ENCODE results near the gene PLB1. TPM values are rescaled to one million over a fixed set of nuclear protein-coding genes. Genes with fewer than 3 reads are reported as not detected.

The PLB1 gene
- polyA plus RNA-seq, 3 donors = 20.2 to 35.8 (median 23.9) TPM

- TF ChIP-seq, protein P1, sequence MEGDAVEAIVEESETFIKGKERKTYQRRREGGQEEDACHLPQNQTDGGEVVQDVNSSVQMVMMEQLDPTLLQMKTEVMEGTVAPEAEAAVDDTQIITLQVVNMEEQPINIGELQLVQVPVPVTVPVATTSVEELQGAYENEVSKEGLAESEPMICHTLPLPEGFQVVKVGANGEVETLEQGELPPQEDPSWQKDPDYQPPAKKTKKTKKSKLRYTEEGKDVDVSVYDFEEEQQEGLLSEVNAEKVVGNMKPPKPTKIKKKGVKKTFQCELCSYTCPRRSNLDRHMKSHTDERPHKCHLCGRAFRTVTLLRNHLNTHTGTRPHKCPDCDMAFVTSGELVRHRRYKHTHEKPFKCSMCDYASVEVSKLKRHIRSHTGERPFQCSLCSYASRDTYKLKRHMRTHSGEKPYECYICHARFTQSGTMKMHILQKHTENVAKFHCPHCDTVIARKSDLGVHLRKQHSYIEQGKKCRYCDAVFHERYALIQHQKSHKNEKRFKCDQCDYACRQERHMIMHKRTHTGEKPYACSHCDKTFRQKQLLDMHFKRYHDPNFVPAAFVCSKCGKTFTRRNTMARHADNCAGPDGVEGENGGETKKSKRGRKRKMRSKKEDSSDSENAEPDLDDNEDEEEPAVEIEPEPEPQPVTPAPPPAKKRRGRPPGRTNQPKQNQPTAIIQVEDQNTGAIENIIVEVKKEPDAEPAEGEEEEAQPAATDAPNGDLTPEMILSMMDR (IDR thresholded peaks at IDR 0.05) = no peak
- DNase-seq = peak; percentile 60 to 87 (median 72)
- Mint-ChIP-seq H3K4me1 (peaks cover 23% of the 10 kb centered on the region), H3K4me3 (peak overlapping the region in 1 of 2 donors; percentile 39), H3K36me3 (no peaks in the 10 kb centered on the region), H3K27ac (peak overlapping the region in 5 of 7 donors; percentile 32 to 85 (median 65)), H3K27me3 (ENCODE audit: low read depth in 3 of 3) (peaks cover 0 to 1% (median 0%) of the 10 kb centered on the region in 3 donors), H3K9me3 (peaks cover 0 to 2% (median 0%) of the 10 kb centered on the region in 7 donors)
- Histone ChIP-seq H3K36me3 (replicated peaks in 1 of 2; ENCODE audit: control insufficient read depth in 1 of 2, insufficient read depth in 2 of 2, low read length in 2 of 2) (no peaks in the 10 kb centered on the region), H3K4me3 (replicated peaks in 1 of 3; ENCODE audit: low read depth in 2 of 3, low read length in 3 of 3) (no peak overlapping the region), H2AFZ (ENCODE audit: insufficient read depth, low read depth, low read length, poor library complexity, severe bottlenecking) (peak overlapping the region; percentile 53), H3K4me1 (ENCODE audit: control insufficient read depth in 1 of 2, insufficient read depth in 2 of 2, low read length in 2 of 2) (peaks cover 10 to 11% of the 10 kb centered on the region in 2 donors), H3K27ac (ENCODE audit: low read depth in 1 of 2, low read length in 2 of 2) (peak overlapping the region in 1 of 2 donors; percentile 9), H3K9me3 (replicated peaks in 1 of 2; ENCODE audit: control insufficient read depth in 1 of 2, insufficient read depth in 1 of 2, low read length in 2 of 2) (no peaks in the 10 kb centered on the region), H4K20me1 (ENCODE audit: insufficient read depth, low read length) (no peaks in the 10 kb centered on the region), H3K9ac (ENCODE audit: insufficient read depth, low read length, poor library complexity, severe bottlenecking) (no peak overlapping the region), H3K27me3 (ENCODE audit: control insufficient read depth in 2 of 2, insufficient read depth in 2 of 2, low read length in 2 of 2) (no peaks in the 10 kb centered on the region), H3K79me2 (ENCODE audit: insufficient read depth, low read length) (no peaks in the 10 kb centered on the region), H3K4me2 (replicated peaks; ENCODE audit: extremely low read depth, low read length, poor library complexity, severe bottlenecking) (no peak overlapping the region)
- 0% methylated on average over 3 of the region's 4 CpGs for WGBS (ENCODE audit: insufficient coverage)
- intact Hi-C loops (cut with micrococcal nuclease) = no loop called here
These were observed 185.3 kb downstream of the PLB1 start for GRCh38 chr2:28681158-28681571.

GRCh38 chr2:28681606-28682005 is 185.7 kb downstream of the PLB1 start:
- H3K4me3 Mint-ChIP-seq = peak overlapping the region in 1 of 2 donors; percentile 39

More at GRCh38 chr2:28681606-28682005, 185.7 kb downstream of the PLB1 start:
- no peak overlapping the region for H3K9ac ChIP-seq (ENCODE audit: insufficient read depth, low read length, poor library complexity, severe bottlenecking)
- no peaks in the 10 kb centered on the region for H3K79me2 ChIP-seq (ENCODE audit: insufficient read depth, low read length)
- H3K27me3 ChIP-seq (ENCODE audit: control insufficient read depth in 2 of 2, insufficient read depth in 2 of 2, low read length in 2 of 2) = no peaks in the 10 kb centered on the region
- H2AFZ ChIP-seq (ENCODE audit: insufficient read depth, low read depth, low read length, poor library complexity, severe bottlenecking) = no peak overlapping the region
- H3K27ac Mint-ChIP-seq = peak overlapping the region in 5 of 7 donors; percentile 30 to 85 (median 65)
- H3K9me3 Mint-ChIP-seq = peaks cover 0 to 2% (median 0%) of the 10 kb centered on the region in 7 donors
- no peaks in the 10 kb centered on the region for H3K36me3 Mint-ChIP-seq
- peaks cover 0 to 1% (median 0%) of the 10 kb centered on the region in 3 donors for H3K27me3 Mint-ChIP-seq (ENCODE audit: low read depth in 3 of 3)
- peaks cover 23% of the 10 kb centered on the region for H3K4me1 Mint-ChIP-seq
- H3K4me3 ChIP-seq (replicated peaks in 1 of 3; ENCODE audit: low read depth in 2 of 3, low read length in 3 of 3) = no peak overlapping the region
- no peaks in the 10 kb centered on the region for H3K36me3 ChIP-seq (replicated peaks in 1 of 2; ENCODE audit: control insufficient read depth in 1 of 2, insufficient read depth in 2 of 2, low read length in 2 of 2)
- intact Hi-C loops (cut with micrococcal nuclease) = no loop called here
- H3K27ac ChIP-seq (ENCODE audit: low read depth in 1 of 2, low read length in 2 of 2) = peak overlapping the region in 1 of 2 donors; percentile 9
- no peaks in the 10 kb centered on the region for H4K20me1 ChIP-seq (ENCODE audit: insufficient read depth, low read length)
- H3K4me1 ChIP-seq (ENCODE audit: control insufficient read depth in 1 of 2, insufficient read depth in 2 of 2, low read length in 2 of 2) = peaks cover 10 to 11% of the 10 kb centered on the region in 2 donors
- DNase-seq = peak in 1 of 3 donors; percentile 37
- TF ChIP-seq, protein P1 (IDR thresholded peaks at IDR 0.05) = no peak
- H3K9me3 ChIP-seq (replicated peaks in 1 of 2; ENCODE audit: control insufficient read depth in 1 of 2, insufficient read depth in 1 of 2, low read length in 2 of 2) = no peaks in the 10 kb centered on the region
- no peak overlapping the region for H3K4me2 ChIP-seq (replicated peaks; ENCODE audit: extremely low read depth, low read length, poor library complexity, severe bottlenecking)
